Adrenal gland (tissue), 12 donors: ENCODE results near the gene FLACC1. TPM values are rescaled to one million over a fixed set of nuclear protein-coding genes. Genes with fewer than 3 reads are reported as not detected.

Experiments used
- DNase-seq, 7 donors: peaks; one replicate each; pipeline ENCODE4 v3.0.0-alpha.2; 2019 to 2020
- H3K27ac ChIP-seq, 5 donors: fragments of 200-600 bp; sonication (generic) in 4 of 5; 1 replicate in 3 of 5; 2 replicates in 2 of 5; pipeline versions ENCODE4 v1.5.1 to v1.8.0; 2016 to 2020; ENCODE audit warnings: mild to moderate bottlenecking in 1 of 5
- H3K27me3 ChIP-seq: fragments of 200-600 bp; 2 replicates; pipeline ENCODE4 v1.8.0; 2021
- H3K36me3 ChIP-seq, 2 donors: fragments of 200-600 bp; replicated peaks in 1 of 2; 1 replicate in 1 of 2; 2 replicates in 1 of 2; pipeline versions ENCODE4 v1.5.1 to v1.8.0; 2018 to 2022
- H3K4me1 ChIP-seq, 2 donors: fragments of 200-600 bp; replicated peaks in 1 of 2; 1 replicate in 1 of 2; 2 replicates in 1 of 2; pipeline versions ENCODE4 v1.5.1 to v1.8.0; 2018 to 2021
- H3K4me3 ChIP-seq, 4 donors: fragments of 200-600 bp; sonication (generic) in 3 of 4; one replicate each; pipeline ENCODE4 v1.5.1; 2016 to 2018
- H3K9me3 ChIP-seq, 3 donors: fragments of 200-600 bp; sonication (generic) in 1 of 3; replicated peaks in 1 of 3; 1 replicate in 2 of 3; 2 replicates in 1 of 3; pipeline versions ENCODE4 v1.5.1 to v1.8.0; 2016 to 2021
- CTCF ChIP-seq, 6 experiments: fragments of 450-650 bp in 4 of 6; fragments of 200-600 bp in 2 of 6; sonication (generic) in 1 of 6; IDR thresholded peaks; 1 replicate in 5 of 6; 2 replicates in 1 of 6; pipeline versions ENCODE4 v1.5.1 to v1.8.0; 2016 to 2021; ENCODE audit warnings: antibody characterized with exemption in 6 of 6, mild to moderate bottlenecking in 2 of 6, moderate library complexity in 1 of 6
- POLR2A ChIP-seq, 2 donors: fragments of 450-650 bp; IDR thresholded peaks; one replicate each; pipeline ENCODE4 v1.6.1; 2017; ENCODE audit warnings: antibody characterized with exemption in 2 of 2, mild to moderate bottlenecking in 2 of 2, moderate library complexity in 1 of 2
- WGBS, 4 donors: extraction: QIAGEN DNeasy Blood & Tissue Kit in 2 of 4; methylation state at CpG; one replicate each; pipeline versions ENCODE4 v1.1.5 to v1.1.7; 2013 to 2017; 5-methylcytosine and 5-hydroxymethylcytosine counted together
- intact Hi-C, 2 donors: fragments of 100-400 bp; cut with DNase I; formaldehyde crosslinking; loops; one replicate each; pipeline versions ENCODE4 v1.14.1 to v1.15.0; 2022 to 2023
- polyA plus RNA-seq, 3 donors: library from polyadenylated mRNA; stranded (reverse); fragments of 200-250 nt in 2 of 3; fragments of 350-450 nt in 1 of 3; fragmentation: Illumina TruSeq in 1 of 3; extraction: RNeasy Lipid Tissue Mini Kit (QIAGEN cat#74804) in 1 of 3; gene quantifications; one replicate each; pipeline ENCODE4 v1.2.3, GENCODE V29; 2013 to 2014
- total RNA-seq, 9 donors: library from RNA; depleted of rRNA in 4 of 9; stranded (reverse); fragments of >200 nt in 4 of 9; fragments of 120-200 nt in 1 of 9; fragmentation: NEBNext Ultra II Directional in 1 of 9; extraction: Animal tissue kit (Norgen Biotek cat#: 25700) in 1 of 9; gene quantifications; one replicate each; pipeline versions ENCODE4 v1.1.0 to v1.2.4, GENCODE V29; 2013 to 2023
- donor health status: healthy with polysubstance abuse.
- donor health status: Bipolar disorder and iron deficiency.
- donor health status: DM: yes; HTN: yes; CAD: no.
- donor health status: DM: no; HTN: no; CAD: no.
- donor health status: DM: no; HTN: no; CAD: no.
- donor health status: DM: yes; HTN: yes; CAD: no.

Gene FLACC1
- total and polyA plus RNA-seq, 12 donors = 0.52 to 4.3 (median 1.9) TPM; not detected in 1

DNA sequence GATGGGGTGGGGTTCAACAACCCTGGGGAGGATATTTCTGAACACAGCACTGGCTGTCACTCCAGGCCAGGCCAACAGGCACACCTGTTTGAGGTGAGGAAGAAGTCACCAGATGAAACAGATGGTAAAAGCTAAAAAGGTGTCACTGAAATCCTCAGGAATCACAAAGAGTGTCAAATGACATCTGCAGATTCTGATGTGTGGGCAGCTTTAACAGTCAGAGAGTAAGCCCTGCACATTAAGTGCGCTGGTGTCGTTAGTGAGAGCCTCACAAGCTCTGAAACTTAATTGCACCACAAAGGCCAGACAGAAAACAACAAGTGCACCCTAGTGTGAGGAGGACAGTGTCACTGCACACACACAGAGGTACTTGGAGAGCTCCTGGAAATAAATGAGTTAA lies 13.6 kb downstream of the FLACC1 start:
- DNase-seq = no peak
- 93 to 100% (median 97%) methylated on average over 2 of the region's 2 CpGs for WGBS, 4 donors
- Histone ChIP-seq H3K9me3 (no peaks in the 10 kb centered on the region), H3K27me3 (no peaks in the 10 kb centered on the region), H3K36me3 (no peaks in the 10 kb centered on the region), H3K4me3 (no peak overlapping the region), H3K4me1 (no peaks in the 10 kb centered on the region), H3K27ac (no peak overlapping the region)
- intact Hi-C loops = no loop called here
- TF ChIP-seq CTCF (IDR thresholded peaks at IDR 0.05) = no peak
- TF ChIP-seq POLR2A (IDR thresholded peaks at IDR 0.05) = no peak

GRCh38 chr2:201342923-201343322 lies 14.2 kb downstream of the FLACC1 start:
- TF ChIP-seq POLR2A (IDR thresholded peaks at IDR 0.05) (no peak), CTCF (IDR thresholded peaks at IDR 0.05) (no peak)
- H3K4me3 ChIP-seq = no peak overlapping the region
- 80 to 92% (median 85%) methylated on average over 1 to 2 of the region's 2 CpGs for WGBS, 4 donors
- H3K4me1 ChIP-seq = no peaks in the 10 kb centered on the region
- H3K27ac ChIP-seq = no peak overlapping the region
- H3K9me3 ChIP-seq = no peaks in the 10 kb centered on the region
- intact Hi-C loops = no loop called here
- no peaks in the 10 kb centered on the region for H3K27me3 ChIP-seq
- H3K36me3 ChIP-seq = no peaks in the 10 kb centered on the region
- no peak for DNase-seq

DNA sequence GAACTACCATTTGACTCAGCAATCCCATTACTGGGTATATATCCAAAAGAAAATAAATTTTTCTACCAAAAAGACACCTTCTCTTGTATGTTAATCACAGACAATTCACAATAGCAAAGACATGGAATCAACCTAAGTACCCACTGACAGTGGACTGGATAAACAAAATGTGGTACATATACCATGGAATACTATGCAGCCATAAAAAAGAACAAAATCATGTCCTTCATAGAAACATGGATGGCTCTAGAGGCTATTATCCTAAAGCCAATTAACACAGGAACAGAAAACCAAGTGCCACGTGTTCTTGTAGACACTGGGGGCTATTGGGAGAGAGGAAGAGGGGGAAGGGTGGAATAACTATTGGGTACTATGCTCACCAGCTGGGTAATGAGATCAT lies 27.7 kb downstream of the FLACC1 start:
- no peak for DNase-seq
- H3K9me3 ChIP-seq = no peaks in the 10 kb centered on the region
- no peaks in the 10 kb centered on the region for H3K4me1 ChIP-seq
- WGBS, 4 donors = 62 to 67% (median 66%) methylated on average over 1 of the region's 1 CpG
- intact Hi-C loops = no loop called here
- no peaks in the 10 kb centered on the region for H3K27me3 ChIP-seq
- TF ChIP-seq CTCF (IDR thresholded peaks at IDR 0.05) = no peak
- no peak for TF ChIP-seq POLR2A (IDR thresholded peaks at IDR 0.05)
- no peaks in the 10 kb centered on the region for H3K36me3 ChIP-seq
- no peak overlapping the region for H3K27ac ChIP-seq
- H3K4me3 ChIP-seq = no peak overlapping the region

DNA sequence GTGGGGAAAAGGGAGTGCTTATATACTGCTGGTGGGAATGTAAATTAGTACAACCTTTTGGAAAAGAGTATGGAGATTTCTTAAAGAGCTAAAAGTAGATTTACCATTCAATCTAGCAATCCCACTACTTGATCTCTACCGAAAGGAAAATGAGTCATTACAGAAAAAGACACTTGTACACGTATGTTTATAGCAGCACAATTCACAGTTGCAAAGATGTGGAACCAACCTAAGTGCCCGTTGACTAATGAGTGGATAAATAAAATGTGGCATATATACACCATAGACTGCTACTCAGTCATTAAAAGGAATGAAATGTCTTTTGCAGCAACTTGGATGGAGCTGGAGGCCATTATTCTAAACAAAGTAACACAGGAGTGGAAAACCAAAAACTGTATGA lies 29.5 kb downstream of the FLACC1 start:
- peaks cover 0 to 6% (median 4%) of the 10 kb centered on the region in 3 donors for H3K9me3 ChIP-seq
- no peak overlapping the region for H3K27ac ChIP-seq
- H3K4me1 ChIP-seq = no peaks in the 10 kb centered on the region
- H3K36me3 ChIP-seq = no peaks in the 10 kb centered on the region
- TF ChIP-seq CTCF (IDR thresholded peaks at IDR 0.05) = no peak
- no peak for TF ChIP-seq POLR2A (IDR thresholded peaks at IDR 0.05)
- WGBS, 4 donors = 83 to 92% (median 88%) methylated on average over 3 of the region's 3 CpGs
- DNase-seq = no peak
- intact Hi-C loops = no loop called here
- H3K4me3 ChIP-seq = no peak overlapping the region
- no peaks in the 10 kb centered on the region for H3K27me3 ChIP-seq
